Heart left ventricle (tissue), 13 donors: ENCODE measurements around the gene HTRA3.

ENCODE experiments used
- CTCF ChIP-seq, 12 donors: fragments of 200-600 bp; sonication (generic) in 4 of 12; IDR thresholded peaks; one replicate each; pipeline versions ENCODE4 v1.5.0 to v1.8.0; 2018 to 2022; ENCODE audit warnings: antibody characterized with exemption in 12 of 12, mild to moderate bottlenecking in 5 of 12
- POLR2A ChIP-seq, 2 donors: fragments of 450-650 bp; IDR thresholded peaks; one replicate each; pipeline ENCODE4 v1.6.1; 2017; ENCODE audit warnings: antibody characterized with exemption in 2 of 2, mild to moderate bottlenecking in 2 of 2, moderate library complexity in 2 of 2
- donor health status: ischemic (EF 13 %, LVEDD 7.1; RV severe dilation, severe dysfunction).
- donor health status: DM: no; HTN: yes; CAD: no.
- donor health status: DM: no; HTN: no; CAD: no.
- donor health status: ischemic (EF 25% LVEDD 6.9; RV normal size, moderate dysfunction).
- donor health status: ischemic (EF 25% LVEDD 5.7; RV mildly dilated, moderate dysfunction).
- donor health status: ischemic (EF 35%, LVEDD 5.7; RV mildly dilated, moderate dysfunction).
- donor health status: nonischemic (EF 11% LVEDD 7.7; RV severe dilation, severe dysfunction).
- donor health status: DM: yes; HTN: yes; CAD: no.
- donor health status: PGD.
- donor health status: ischemic (EF 29% LVEDD 5.4; RV normal size, mild dysfunction).
- donor health status: nonischemic (EF 23%, LVEDD 6.1; RV moderate dilation, normal function).

GRCh38 chr4:8260656-8261111, 8.9 kb upstream of the HTRA3 start:
- TF ChIP-seq CTCF (IDR thresholded peaks at IDR 0.05) (no peak), POLR2A (IDR thresholded peaks at IDR 0.05) (no peak)
